ENCODE results near the gene TTLL10.

Gene TTLL10

DNA sequence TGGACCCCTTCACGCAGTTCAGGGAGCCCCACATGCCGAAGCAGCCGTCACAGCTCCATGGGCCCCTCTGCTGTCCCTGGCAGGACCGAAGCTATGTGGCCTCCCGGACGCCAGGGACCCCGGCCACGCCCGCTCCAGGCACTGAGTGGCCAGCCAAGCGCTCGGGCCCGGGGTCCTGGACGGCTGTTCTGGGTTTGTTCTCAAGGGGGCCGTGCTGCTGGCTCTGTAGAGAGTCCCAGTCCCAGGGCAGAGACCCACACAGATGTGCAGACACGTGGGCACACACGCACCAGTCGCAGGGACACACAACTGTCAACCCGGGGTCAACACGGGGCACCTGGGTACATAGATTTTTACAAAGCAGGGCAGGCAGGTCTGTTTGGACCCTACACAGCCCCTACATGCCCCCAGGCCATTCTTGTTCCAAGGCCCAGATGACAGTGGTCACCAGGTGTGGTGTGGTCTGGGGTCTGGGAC is 65.1 kb downstream of the TTLL10 start:
- DNase-seq = no peak

DNA sequence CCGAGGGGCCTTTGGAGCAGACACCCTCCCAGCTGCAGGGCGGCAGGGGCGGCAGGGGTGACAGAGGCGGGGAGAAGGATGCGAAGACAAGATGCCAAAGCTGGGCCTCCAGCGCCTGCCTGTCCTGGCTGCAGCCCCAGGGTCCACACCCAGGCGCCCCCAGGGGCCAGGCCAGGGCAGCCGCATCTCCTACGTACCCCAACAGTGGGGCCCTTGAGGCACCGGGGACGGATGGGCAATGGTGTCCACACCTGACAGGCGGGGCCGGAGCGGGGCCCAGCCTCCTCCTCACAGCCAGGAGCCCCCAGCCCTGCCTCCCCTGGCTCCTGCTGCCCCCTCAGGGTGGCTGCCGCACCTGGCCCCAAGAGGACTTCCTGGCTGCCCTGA is 65.5 kb downstream of the TTLL10 start:
- no peak for DNase-seq

DNA sequence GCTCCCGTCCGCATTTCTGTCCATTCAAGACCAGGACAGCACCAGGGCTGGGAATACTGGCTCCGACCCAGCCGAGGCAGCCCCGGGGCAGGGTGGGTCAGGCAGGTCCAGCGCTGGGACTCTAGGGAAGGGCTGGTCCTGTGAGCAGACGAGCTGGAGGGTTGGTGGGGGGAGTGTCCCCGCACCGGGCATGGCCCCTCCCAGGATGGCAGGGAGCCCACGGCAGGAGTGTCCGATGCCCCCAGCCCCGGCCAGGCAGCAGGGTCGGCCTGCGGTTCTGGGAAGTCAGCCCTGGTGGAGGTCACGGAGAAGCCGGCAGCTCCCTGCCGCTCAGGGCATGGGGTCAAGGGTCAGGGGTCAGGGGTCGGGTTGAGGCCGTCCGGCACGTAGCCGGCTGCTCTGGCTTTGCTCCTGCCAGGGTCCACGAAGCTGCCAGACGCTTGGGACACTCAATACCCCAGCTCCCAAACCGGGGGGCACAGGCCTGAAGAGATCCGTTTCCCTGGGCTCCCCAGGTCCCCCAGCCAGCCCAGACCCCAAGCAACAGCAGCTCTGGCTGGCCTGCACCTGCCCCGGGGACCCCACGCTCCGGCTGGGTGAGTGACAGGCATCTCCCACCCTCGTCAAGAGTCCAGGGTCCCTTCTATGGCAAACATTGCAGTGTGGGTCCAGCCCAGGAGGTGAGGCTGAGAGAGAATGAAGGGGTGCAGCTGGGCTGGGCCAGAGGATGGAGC is 66.1 kb downstream of the TTLL10 start:
- DNase-seq = no peak

DNA sequence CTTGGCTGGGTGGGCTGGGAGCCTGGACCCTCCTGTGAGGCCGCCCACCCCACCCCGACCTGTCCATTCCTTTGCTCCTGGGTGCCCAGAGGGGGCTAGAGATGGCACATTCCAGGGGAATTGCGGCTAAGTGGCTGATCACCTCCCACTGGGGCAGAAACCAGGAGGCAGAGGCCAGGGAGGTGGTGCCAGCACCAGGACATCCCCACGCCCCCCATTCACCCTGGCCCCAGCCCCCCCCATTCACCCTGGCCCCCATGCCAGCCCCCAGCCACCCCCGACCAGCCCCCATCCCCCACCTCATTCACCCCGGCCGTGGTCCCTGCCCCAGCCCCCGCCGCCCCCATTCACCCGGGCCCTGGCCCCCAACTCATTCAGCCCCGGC is 66.7 kb downstream of the TTLL10 start:
- DNase-seq = no peak

DNA sequence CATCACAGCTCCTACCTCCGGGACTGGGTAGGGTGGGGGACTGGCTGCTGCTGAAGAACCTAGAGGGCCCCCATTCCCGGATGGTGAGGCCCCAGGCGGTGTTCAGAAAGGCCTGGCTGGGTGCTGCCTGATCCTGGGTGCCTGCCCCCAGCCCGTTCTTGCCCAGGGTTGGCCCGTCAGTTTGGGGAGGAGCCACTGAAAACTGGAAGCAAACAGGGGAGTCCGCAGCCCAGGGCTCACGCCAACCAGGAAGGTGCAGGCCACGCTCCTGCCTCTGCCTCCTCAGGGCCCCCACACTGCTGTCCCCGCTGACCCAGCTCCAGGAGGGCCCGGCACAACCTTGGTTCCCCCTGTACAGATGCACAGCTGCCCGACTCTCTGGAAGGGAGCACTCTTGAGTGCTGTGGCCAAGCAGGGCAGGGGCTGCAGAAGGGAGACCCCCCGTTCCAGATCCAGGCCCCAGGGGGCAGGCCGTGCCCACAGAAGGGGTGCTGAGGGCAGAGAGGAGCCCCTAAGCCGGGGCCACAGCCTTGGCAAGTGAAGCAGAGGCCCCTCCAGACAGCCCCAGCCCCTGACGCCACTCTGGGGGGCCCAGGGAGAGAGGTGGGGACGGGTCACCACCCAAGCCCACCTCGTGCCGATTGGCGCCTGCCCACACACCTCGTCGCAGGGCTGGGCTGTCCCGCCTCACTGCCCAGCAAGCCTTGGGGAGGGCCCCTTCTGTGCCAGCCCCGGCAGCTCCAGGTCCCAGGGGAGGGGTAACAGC is 67.3 kb downstream of the TTLL10 start:
- DNase-seq = no peak

DNA sequence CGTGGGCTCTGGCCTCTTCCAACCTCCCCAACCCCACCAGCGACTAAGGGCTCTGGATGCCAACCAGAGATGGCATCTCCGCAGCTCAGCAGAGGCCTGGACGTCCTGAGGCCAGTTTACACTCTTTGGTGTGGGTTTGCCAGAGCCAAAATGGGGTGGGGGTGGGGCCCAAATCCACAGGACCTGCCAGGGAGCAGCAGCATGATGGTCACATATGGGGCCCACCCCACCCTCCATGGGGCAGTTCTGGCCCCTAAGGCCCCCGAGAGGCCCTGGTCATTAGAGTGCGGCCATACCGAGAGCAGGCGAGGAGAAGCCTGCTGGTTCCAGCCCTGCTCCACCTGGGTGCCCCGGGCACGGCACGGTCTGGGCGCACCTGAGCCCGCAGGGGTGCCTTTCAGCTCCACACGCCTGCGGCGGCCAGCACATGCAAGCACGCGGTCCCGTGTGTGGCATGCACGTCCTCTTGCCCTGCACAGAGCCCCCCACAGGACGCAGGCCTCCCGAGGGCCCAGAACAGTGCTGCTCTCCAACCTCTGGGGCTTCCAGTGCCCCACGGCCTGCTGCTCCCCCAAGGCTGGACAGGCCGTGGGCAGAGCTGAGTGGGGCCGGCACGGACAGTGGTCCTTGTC is 68.0 kb downstream of the TTLL10 start:
- no peak for DNase-seq

DNA sequence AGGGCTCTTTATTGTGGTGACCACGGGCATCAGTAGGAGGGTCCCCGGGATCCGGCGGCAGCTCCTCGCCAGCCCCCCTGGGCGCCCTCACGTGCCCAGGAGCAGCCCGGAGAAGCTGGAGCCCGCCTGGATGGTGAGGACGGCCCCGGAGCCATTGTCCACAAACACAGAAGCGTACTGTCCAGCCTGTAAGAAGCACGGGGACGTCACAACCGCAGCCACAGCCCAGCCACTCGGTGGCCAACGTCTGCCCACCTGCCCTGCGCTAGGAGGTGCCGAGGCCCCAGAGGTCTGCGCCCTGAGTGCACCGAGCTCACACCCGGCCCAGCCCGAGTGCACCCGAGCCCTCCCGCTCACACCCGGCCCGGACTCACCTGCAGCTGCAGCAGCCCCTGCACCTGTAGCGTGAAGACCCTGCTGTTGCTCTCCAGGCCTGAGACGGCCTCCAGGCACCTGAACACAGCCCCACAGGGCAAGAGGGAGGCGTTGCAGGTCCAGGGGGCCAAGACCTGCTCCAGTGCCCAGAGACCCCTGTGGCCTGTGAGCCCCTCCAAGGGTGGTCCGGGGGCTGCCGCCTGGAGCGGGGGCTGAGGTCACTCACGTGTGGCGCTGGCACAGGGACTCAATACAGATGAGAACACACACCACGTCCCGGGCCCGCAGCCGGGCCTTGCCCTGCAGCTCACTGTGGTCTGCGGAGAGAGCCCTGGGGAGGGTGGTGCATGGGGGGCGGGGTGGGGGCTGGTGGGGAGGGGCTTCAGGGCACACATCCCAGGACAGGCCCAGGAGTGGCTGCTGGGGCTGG is 69.0 kb downstream of the TTLL10 start:
- DNase-seq = no peak

DNA sequence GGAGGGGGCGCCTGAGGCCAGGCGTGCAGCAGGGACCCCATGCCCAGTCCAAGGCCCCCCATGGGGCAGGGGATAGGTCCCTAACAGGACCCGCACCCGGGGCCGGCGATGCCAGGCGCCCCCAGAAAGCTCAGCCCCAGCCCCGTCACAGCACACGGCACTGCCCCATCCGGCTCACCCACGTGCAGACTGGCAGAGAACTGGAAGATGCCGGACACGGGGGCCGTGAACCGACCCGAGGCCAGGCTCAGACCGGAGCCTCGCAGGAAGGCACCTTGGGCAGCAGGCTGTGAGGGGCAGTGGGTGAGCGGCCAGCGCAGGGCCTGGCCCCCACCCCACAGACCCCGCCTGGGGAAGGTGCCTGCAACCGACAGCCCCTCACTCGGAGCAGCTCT is 69.6 kb downstream of the TTLL10 start:
- no peak for DNase-seq

DNA sequence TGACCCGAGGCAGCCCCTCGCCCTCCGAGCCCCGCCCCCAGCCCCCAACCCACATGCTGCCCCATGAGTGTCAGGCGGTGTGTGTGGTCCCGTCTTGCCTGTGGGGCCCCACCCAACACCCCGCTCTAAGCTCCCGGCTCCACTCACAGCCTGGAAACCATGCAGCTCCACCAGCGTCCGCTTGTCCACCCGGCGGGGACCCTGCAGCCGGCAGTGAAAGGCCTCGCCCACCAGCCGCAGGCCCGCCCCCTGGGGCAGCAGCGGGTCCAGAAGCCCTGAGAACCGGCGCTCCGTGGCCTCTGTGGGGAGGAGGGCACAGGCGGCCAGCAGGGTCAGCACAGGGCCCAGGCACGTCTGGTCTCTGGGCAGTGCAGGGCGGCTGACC is 70.1 kb downstream of the TTLL10 start:
- no peak for DNase-seq

DNA sequence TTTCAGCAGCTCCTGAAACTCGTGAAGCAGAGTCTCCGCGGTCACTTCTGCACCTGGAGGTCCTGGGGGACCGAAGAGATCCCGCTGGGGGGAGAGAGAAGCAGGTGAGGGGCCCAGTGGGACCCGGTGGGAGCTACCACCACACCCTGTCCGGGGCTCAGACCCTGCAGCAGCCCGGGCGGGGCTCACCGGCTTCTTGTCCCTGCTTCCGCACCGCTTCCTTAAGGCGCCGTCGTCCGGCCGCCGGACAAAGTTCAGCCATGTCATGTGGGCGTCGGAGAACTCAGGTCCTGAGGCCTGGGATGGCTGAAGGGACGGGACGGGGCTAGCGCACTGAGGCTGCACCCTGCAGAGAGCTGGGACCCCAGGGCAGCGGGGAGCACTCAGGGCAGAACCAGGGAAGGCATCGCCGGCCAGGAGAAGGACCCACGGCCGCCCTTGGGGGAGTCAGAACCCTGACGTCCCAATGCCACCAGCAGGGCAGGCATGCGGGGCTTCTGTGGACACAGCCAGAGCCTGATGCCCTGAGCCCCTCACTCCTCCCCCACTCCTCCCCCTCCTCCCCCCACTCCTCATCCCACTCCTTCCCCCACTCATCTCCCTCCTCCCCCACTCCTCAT is 70.6 kb downstream of the TTLL10 start:
- DNase-seq = no peak

DNA sequence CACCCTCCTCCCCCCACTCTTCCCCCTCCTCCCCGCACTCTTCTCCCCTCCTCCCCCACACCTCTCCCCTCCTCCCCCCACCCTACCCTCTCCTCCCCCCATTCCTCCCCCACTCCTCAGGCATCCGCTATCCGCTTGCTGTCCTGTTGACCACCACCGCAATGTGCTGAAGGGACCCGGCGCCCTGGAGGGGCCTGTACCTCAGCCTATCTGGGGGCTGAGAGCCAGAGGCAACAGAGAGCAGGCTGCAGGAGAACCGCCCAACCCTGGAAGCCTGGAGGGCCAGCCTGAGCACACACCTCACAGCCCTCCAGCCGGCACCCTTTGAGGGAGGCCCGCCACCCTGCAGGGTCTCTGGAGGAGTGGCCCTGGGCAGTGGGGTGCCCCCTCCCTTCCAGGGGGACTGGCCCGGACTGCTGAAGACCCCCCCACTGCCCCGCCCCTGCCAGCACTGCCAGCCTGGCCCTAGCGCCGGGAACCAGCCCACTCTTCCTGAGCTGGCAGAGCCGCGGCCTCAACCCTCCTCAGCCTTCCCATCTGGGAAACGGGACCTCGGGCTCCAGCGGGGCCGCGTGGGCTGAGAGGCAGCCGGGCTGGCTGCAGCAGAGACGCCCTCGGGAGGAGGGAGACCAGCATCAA is 71.6 kb downstream of the TTLL10 start:
- DNase-seq = no peak

DNA sequence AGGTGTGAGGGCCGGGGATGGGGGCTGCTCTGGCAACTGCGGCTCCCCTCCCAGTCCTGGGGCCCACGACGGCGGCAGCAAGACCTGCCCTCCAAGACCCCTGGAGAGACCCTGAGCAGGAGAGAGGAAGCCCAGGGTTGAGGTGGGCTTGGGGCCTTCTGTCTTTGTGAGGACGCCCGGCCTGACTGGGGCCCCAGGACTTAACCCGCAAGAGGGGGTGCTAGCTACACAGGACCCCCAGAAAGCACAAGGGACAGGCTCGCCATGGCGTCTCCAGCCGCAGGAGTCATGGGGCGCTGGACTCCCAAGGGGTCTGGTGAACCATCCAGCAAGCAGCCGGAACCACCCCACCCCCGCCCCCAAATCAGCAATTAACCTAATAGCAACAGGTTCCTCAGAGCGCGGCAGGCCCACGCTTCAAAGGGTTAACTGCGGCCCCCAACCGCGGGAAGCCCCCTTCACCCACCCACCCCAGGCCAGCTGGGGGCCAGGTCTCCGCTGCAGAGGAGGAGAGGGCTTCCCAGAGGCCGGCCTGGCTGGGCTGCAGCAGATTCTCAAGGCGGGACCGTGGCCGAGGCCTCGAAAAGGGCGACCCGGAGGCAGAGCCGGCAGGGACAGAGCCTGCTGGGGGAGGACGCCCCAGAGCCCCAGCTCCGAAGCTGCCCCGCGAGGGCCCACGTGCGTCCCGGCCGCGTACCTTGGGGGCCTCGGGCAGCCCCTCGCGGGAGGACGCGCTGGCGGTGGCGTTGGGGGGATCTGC is 72.3 kb downstream of the TTLL10 start:
- no peak for DNase-seq

DNA sequence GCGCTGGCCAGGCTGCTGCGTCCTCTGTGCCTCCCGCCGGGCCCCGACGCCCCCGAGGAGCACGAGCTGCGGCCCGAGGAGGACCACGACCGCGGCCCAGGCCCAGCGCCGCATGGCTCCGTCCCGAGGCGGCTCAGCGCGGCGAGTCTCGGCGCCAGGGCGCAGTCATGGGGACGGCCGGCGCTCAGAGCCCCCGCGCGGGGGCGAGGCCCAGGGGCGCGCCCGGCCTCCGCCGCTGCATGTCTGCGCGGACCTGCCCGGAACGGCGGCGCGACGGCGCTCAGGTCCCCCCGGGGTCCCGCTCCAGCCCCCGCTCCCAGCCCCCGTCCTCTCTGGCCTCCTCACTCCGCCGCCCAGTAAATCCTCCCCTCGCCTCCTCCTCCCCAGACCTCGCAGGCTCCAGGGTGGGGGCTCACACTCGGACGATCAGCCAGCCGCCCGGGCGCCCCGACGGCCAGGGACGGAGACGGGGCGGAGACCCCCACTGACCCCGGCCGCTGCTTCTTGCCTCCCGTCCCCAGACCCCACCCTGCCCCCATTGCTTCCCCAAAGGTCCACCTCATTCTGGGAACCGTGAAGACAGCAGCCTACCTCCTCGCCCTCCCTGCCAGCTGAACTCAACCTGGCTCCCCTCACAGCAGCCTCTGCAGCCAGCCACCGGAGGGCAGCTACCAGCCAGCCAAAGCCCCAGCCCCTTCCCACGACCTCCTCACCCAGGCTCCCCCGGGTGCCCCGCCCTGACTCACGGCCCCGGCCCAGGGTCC is 73.1 kb downstream of the TTLL10 start, which contains the start of gene C1QTNF12:
C1QTNF12 (minus strand) TSS at position 146 of the 764 bp plus-strand sequence; CDS start at position 114, 32 bp downstream.
- DNase-seq = no peak

DNA sequence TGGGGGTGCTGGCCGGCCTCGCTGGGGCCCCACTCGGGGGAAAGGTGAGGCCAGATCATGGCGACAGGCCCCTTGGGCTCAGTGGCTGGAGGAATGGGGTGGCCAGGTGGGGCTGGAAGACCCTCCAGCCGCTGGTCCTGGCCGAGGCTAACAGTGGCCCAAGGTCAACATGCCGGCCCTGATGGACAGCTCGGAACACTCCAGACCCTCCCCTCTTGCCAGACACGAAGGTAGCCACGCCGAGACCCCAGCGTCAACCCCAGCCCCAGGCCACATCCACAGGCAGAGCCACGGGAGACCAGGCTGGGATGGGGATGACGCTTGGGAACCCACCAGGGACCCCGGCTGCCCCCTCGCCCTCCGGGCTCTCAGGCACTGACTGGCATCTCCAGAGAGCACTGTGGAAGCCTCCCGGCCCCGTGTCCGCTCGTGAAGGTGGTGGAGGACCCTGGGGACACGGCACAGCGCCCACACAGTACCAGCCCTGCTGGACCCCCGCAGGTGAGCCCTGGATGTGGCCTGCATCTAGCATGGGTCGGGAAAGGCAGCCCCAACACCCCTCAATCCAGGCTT is 73.7 kb downstream of the TTLL10 start:
- DNase-seq = no peak

Data from activated effector memory CD4-positive, alpha-beta T cell treated with Interleukin-2 at 50 U/mL for 16 hours (primary cell).